ENCODE results near the gene EIF4E1B.

EIF4E1B gene

GRCh38 chr5:176658007-176658599 lies 27.6 kb downstream of the EIF4E1B start:
- peak; percentile 64 for DNase-seq (ENCODE audit: low read depth, low spot score)

GRCh38 chr5:176658817-176659511 lies 28.5 kb downstream of the EIF4E1B start:
- peak; percentile 64 for DNase-seq (ENCODE audit: low read depth, low spot score)
- H3K4me3 ChIP-seq (ENCODE audit: low read length) = peak overlapping the region; percentile 18; the same call in 1 of the 2 replicates

More at GRCh38 chr5:176658007-176658599, 27.6 kb downstream of the EIF4E1B start:
- no peak overlapping the region for H3K4me3 ChIP-seq (ENCODE audit: low read length)

GRCh38 chr5:176659512-176659839 lies 29.0 kb downstream of the EIF4E1B start:
- no peak overlapping the region for H3K4me3 ChIP-seq (ENCODE audit: low read length)
- DNase-seq (ENCODE audit: low read depth, low spot score) = no peak

- no peak overlapping the region for H3K4me3 ChIP-seq (ENCODE audit: low read length)
- no peak for DNase-seq (ENCODE audit: low read depth, low spot score)
Observed at GRCh38 chr5:176659860-176660461, 29.5 kb downstream of the EIF4E1B start.

GRCh38 chr5:176660530-176660859 lies 30.0 kb downstream of the EIF4E1B start:
- DNase-seq (ENCODE audit: low read depth, low spot score) = peak; percentile 21
- no peak overlapping the region for H3K4me3 ChIP-seq (ENCODE audit: low read length)

GRCh38 chr5:176660860-176661641 lies 30.6 kb downstream of the EIF4E1B start:
- no peak overlapping the region for H3K4me3 ChIP-seq (ENCODE audit: low read length)
- DNase-seq (ENCODE audit: low read depth, low spot score) = peak; percentile 67

GRCh38 chr5:176661676-176662075 lies 31.2 kb downstream of the EIF4E1B start:
- no peak for DNase-seq (ENCODE audit: low read depth, low spot score)
- no peak overlapping the region for H3K4me3 ChIP-seq (ENCODE audit: low read length)

GRCh38 chr5:176662371-176663333 lies 32.2 kb downstream of the EIF4E1B start:
- DNase-seq (ENCODE audit: low read depth, low spot score) = no peak
- no peak overlapping the region for H3K4me3 ChIP-seq (ENCODE audit: low read length)

- H3K4me3 ChIP-seq (ENCODE audit: low read length) = no peak overlapping the region
- no peak for DNase-seq (ENCODE audit: low read depth, low spot score)
Observed at GRCh38 chr5:176663566-176663965, 33.1 kb downstream of the EIF4E1B start.

- no peak overlapping the region for H3K4me3 ChIP-seq (ENCODE audit: low read length)
- no peak for DNase-seq (ENCODE audit: low read depth, low spot score)
Observed at GRCh38 chr5:176664479-176664878, 34.0 kb downstream of the EIF4E1B start.

- no peak overlapping the region for H3K4me3 ChIP-seq (ENCODE audit: low read length)
- DNase-seq (ENCODE audit: low read depth, low spot score) = no peak
Observed at GRCh38 chr5:176664886-176665285, 34.4 kb downstream of the EIF4E1B start.

GRCh38 chr5:176665517-176665916 lies 35.0 kb downstream of the EIF4E1B start:
- H3K4me3 ChIP-seq (ENCODE audit: low read length) = no peak overlapping the region
- no peak for DNase-seq (ENCODE audit: low read depth, low spot score)

GRCh38 chr5:176667637-176668036 lies 37.2 kb downstream of the EIF4E1B start:
- DNase-seq (ENCODE audit: low read depth, low spot score) = no peak
- H3K4me3 ChIP-seq (ENCODE audit: low read length) = no peak overlapping the region

GRCh38 chr5:176670449-176670848 lies 40.0 kb downstream of the EIF4E1B start:
- DNase-seq (ENCODE audit: low read depth, low spot score) = no peak
- H3K4me3 ChIP-seq (ENCODE audit: low read length) = no peak overlapping the region

- no peak for DNase-seq (ENCODE audit: low read depth, low spot score)
- H3K4me3 ChIP-seq (ENCODE audit: low read length) = no peak overlapping the region
Observed at GRCh38 chr5:176671399-176671798, 40.9 kb downstream of the EIF4E1B start.

- DNase-seq (ENCODE audit: low read depth, low spot score) = no peak
- H3K4me3 ChIP-seq (ENCODE audit: low read length) = no peak overlapping the region
Observed at GRCh38 chr5:176671890-176672747, 41.6 kb downstream of the EIF4E1B start.

GRCh38 chr5:176673651-176674583 lies 43.4 kb downstream of the EIF4E1B start:
- DNase-seq (ENCODE audit: low read depth, low spot score) = no peak
- H3K4me3 ChIP-seq (ENCODE audit: low read length) = no peak overlapping the region
